Measurements from ENCODE around the gene PID1.
"Not testable (repeated sequence)": the region's sequence is repeated elsewhere in the genome, so short reads cannot be mapped to it uniquely, and the experiment has no call there.

Gene PID1

DNA sequence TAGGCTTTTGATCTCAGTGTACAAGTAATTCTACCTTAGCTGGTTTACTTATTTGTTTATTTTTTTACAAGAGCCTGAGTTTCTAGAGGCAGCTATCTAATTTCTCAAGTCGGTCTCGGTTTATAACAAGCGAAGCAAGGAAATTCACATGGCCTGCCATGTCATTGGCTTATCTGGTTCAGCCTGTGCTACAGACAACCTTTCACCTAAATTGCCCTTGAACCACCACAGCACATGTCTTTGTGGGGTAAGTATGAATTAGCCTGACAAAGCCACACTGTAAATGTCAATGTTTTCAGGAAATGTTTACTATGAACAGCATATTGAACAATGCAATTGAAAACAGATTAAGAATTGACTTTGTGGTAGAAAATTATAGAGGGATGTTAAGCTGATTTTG, 167.1 kb downstream of the PID1 start:
- DNase-seq, result no peak

DNA sequence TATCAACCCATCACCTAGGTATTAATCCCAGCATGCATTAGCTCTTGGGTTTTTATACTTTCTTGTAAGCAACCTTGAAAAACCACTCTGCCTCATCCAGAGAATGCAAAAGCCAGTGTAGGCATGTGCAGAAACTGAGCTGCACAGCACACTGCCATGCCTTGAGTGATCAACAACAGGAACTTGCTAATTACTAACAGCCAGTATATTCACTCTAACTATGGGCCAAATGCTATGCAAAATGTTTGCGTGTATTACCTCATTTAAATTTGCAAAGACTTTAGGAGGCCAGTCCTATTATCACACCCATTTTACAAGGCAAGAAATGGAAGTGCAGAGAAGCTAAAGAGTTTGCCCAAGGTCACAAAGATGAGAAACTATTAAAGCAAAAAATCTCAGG, 169.8 kb downstream of the PID1 start:
- DNase-seq, result no peak

GRCh38 chr2:229099231-229099630, 171.9 kb downstream of the PID1 start:
- no peak for DNase-seq

DNA sequence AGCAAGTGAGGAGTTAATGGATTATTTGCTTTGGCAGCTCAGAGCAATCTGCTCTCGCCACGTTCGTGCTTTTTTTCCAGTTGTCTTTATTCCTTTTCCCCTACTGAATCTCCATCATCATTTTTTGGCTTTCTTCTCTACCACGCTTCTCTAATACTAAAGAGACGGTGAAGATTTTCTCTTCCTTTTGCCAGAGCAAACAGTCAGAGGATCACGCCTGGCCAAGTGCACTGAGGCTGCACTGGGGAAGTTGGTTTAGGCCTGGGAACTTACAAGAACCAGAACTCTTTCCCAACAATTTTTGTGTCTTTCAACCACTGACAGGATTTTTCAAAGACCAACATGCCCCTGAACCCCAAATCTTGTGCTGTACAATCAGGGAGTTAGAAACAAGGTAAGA, 172.3 kb downstream of the PID1 start:
- no peak for DNase-seq

DNA sequence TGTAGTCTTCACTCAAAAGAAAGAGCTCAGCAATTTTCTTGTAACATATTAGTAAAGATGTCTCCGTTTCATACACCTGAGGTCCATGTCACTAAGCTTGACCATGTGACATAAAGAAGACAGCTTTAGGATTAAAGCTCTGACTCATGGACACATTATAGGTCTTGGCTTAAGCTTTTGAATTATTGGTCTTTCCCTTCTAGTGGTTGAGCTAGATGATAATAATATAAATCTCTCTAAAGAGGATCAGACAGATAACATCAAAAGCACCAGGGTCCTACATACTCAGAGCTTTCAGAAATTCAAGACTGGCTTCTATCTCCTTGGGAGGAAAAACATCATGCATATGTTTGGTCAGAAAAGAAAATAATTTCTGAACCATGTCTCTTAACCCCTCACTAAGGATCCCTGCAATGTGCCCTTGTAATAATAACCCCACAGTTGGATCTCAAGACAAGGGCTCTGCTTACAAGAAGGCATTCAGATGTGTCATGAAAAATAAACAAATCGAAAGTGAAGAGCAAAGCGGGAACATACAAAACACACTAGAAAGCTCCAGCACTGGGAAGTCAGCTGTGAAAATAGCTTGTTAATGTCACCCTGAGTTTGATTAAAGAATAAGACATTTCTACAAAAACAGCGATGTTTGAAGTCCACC, 174.5 kb downstream of the PID1 start:
- DNase-seq, result no peak

- DNase-seq, result no peak
These were observed 175.6 kb downstream of the PID1 start for GRCh38 chr2:229095472-229095871.

- no peak for DNase-seq
These were observed 180.9 kb downstream of the PID1 start for GRCh38 chr2:229090225-229090624.

DNA sequence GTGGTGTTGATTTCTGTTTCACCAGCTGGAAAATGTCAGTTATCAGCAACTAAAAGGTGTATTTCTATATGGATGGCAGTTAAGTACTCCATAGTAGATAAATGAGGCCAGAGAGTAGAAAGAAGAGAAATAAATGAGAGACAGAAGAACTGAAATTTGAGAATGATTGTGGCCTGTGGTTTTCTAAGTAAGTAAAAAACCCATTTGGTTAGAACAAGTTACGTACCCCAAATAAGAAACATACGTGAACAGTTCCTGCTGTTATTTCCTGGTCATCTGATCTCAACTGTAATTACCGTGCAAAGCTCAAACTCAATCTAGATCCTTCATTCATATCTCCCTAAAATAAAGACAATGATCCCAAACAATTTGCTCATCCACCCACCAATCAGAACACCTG, 181.3 kb downstream of the PID1 start:
- no peak for DNase-seq

DNA sequence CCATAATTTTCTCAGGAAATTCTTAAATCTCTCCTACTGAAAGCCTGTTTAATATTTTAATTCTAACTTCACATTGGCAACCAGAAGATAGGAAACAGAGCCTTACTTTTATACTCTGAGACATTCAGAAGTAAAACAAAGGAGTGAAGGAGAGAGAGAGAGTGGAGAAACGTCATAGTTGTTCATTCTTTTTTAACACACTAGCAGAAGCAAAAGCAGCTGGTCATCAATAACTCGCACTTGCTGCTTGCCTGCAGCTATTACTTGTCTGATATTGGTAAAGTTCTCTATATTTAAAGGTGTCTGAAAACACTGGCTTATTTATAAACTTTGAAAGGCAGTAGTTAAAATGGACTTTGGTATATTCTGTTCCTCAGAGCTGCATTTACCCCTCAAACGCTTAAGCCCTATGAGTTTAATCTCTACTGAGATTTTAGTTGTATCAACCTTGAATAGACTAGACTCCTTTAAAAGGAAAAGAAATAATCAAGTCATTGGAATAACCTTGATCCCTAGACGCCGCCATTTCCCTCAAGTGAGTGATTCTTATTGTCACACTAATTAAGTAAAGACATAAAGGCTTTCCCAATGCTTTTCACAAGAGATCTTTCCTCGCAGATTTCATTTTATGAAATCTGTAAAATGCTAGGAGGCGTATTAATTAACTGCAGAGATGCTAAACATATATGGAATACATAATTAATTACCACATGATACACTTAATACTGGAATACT, 182.0 kb downstream of the PID1 start:
- no peak for DNase-seq

DNA sequence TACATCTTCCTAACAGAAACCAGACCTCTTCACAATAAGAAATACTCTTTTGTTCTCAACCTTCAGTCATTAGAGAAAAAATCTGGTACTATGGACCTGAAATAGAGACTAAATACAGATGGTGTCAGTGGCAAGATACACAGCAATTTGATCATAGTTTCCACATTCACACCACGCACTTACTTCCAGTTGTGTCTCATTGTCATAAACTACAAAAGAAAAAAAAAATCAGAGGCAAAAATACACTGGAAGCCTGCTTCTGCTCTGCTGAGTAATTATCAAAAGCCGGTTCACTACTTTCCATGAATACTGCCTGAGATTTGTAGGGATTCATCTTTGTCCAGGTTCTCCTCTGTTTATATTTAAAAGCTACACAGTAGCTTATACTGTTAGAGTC, 182.6 kb downstream of the PID1 start:
- no peak for DNase-seq

DNA sequence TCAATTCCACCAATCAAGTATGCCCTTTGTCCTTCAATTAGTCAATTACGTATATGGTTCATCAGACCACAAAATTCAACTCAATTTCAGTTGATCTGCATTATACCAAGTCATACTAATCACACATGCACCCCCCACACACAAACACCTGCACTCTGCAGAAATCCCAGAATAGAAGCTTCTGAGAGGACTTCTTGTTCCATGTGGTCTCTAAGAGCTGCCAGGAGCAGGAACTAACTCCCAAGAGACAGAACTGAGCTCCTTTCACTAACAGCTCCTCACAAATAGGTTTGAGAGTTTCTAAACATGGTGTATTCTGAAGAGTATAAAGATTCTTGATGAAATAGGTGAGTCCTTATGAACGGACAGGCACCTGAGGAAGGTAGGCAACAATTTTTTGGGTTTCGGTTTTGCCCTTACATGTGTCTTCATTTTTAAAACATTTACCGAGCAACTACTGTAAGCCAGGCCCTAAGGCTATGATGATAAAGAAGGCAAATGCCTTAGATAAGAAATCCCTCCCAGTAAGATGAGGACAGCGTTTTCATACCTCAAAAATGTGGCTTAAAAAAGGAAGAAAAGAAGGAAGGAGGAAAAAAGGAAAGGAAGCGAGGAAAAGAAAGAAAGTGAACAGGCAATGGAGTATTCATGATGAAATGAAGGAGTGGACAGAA, 183.1 kb downstream of the PID1 start:
- DNase-seq, result no peak

GRCh38 chr2:229087267-229087666, 183.8 kb downstream of the PID1 start:
- DNase-seq, result no peak

DNA sequence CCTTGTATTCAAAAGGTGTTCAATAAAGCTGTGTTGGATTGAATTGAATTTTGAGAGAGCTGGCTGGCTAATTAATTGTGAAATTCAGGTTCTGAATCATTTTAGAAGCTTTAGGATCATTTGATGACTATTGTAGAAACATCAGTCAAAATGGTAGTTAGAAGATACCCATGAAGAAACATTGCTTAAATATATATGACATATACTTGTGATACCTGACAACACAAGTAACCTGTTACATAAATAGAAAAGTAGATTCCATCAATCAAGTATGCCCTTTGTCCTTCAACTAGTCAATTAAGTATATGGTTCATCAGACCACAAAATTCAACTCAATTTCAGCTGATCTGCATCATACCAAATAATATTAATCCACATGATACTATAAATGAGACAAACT, 185.6 kb downstream of the PID1 start:
- DNase-seq, result no peak

DNA sequence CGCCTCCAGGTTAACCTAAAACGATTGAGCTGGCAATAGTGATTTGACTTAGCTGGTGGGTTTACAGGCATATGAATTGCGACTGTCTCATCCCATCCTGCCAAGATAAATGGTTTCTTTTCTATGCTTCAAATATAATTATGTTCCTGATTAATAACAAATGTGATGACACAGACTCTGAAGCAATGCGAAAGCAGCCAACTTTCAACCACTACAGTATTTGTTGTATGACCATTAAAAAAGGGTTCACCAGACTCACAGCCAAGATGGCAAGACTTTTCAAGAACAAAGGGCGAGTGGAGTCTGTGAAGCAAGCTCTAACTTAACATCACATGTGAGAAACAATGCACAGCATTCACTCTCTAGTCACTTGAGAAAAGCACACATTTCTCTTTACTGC, 186.6 kb downstream of the PID1 start:
- DNase-seq, result no peak

DNA sequence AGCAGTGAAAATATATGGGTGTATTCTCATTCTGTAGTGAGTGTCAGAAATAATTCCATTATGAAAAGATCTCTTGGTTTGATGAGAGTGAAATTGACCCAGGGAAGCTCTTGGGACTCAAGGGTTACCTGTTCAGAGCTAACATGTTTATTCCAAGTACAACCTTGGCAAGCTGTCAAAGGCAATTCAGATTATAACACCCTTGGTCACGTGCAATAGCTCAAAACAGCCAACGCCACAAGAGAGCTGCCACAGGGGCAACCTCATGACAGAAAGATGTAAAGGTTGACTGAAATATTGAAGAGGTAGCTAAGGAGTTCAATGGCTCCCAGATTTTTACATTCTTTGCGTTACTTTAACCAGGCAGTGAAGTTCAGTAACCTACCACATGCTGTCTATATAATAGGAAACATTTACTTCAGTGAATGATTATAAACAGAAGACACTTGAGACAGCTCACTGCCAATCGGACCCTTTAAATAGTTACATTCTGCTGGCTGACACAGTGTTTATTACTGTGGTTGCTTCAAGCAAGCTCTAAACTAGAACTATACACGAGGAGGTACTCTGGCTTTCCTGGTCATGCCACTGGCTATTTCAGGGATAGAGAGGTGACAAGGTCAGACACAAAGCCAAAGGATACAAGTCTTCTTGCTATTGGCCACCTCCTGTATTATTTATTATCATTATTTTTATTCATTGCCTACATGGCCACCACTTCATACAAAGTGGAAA, 187.3 kb downstream of the PID1 start:
- no peak for DNase-seq

DNA sequence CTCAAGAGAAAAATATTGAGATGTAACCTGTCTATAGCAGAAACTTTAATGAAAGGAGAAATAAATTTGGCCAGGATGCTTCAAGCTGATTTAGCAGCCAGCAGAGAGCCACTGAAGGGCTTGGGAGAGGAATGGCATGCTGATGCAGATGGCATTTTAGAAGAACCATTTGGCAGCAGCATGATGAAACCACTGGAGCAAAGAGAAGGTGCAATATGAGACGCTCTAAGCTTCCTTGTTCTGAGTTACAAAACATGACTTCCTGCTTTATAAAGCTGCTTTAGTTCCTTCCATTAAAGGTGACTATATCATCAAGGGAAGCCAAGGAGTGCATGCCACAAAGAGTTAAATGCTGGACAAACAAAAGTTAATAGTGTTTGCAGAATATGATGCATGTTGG, 189.7 kb downstream of the PID1 start:
- no peak for DNase-seq

DNA sequence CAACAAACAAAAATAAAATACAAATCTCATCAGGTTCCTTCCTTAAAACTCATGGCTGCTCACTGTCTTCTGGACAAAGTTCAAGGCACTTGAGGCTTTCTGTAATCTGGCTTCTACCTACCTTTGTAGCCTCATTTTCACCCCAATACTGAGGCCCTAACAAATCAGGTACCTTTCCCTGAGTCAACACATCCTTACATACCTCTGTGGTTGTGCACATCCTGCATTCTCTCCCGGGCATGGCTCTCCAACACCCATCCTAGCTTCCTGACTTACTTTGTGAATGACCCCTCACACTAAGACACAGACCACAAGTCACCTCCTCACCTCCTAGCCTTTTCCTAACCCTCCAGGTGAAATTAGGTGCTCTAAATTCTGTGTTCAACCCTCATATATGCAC, 190.9 kb downstream of the PID1 start:
- no peak for DNase-seq

DNA sequence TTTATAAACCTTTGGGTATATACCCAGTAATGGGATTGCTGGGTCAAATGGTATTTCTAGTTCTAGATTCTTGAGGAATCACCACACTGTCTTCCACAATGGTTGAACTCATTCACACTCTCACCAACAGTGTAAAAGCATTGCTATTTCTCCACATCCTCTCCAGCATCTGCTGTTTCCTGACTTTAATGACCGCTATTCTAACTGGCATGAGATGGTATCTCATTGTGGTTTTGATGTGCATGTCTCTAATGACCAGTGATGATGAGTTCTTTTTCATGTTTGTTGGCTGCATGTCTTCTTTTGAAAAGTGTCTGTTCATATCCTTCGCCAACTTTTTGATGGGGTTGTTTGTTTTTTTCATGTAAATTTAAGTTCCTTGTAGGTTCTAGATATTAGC, 194.2 kb downstream of the PID1 start:
- DNase-seq, result not testable (repeated sequence)

GRCh38 chr2:229073935-229074334, 197.2 kb downstream of the PID1 start:
- no peak for DNase-seq

DNA sequence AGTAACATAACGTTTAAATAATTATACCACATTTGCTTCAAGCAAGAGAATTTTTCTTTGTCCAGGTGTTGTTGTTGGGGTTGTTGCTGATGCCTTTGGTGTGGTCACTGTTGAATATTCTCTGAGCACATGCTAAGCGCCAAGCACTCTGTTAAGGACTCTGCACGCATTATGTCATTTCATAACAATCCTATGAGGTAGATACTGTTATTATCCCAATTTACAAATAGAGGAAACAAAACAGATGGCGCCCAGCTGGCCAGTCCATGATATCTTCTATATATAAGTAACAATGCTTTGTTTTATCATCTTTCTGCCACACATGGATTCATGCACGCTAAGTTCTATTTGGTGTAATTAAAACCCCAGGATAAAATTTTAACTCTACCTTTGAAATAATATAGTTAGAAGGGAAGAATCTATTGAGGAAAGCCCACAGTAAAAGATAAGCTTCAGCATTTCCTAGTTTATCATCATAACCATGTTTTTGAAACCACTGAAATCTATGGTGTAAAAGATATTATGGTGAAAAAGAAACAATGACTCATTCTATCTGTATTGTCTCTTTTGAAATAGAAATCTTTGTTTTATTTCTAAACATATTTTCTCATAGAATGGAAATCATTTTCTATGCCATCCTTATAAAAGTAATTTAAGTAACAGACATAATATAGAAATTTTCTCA, 199.7 kb downstream of the PID1 start:
- DNase-seq, result no peak

- DNase-seq, result no peak
These were observed 204.9 kb downstream of the PID1 start for GRCh38 chr2:229066121-229066715.

DNA sequence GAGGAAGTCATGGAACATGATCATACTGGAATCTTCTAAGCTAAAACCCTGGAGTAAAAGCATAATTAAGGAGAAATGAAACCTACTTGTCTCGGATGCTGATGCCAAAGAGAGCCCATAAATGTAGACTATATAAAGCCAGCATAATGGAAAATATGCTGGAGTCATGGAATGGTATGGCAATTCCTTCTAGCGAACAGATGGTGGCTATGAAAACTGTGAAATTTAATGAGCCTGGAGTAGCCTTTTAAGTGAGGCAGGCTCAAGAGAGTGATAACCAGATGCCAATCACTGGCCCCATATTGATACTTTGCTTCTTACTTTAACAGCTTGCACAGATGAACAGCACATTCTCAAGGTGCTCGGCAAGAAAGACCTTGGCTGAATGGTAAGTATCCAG, 206.3 kb downstream of the PID1 start:
- no peak for DNase-seq

DNA sequence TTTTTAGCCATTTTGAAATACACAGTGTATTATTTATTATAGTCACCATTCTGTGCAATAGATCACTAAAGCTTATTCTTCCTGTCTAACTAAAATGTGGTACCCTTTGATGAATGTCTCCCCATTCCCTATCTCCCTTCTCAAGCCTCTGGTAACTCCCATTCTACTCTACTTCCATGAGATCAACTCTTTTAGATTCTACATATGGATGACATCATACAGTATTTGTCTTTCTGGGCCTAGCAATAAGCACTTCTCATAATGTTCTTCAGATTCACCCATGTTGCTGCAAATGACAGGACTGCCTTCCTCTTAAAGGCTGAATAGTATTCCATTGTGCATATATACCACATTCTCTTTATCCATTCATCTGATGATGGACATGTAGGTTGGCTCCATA, 210.9 kb downstream of the PID1 start:
- no peak for DNase-seq

Data from islet precursor cell (in vitro differentiated cells).